ENCODE results near the gene TYSND1. TPM values are rescaled to one million over a fixed set of nuclear protein-coding genes. Genes with fewer than 3 reads are reported as not detected.

Gene TYSND1
- polyA plus RNA-seq, 2 of the 4 experiments (the other 2 are of a cell fraction): 10.9 to 20.7 TPM

DNA sequence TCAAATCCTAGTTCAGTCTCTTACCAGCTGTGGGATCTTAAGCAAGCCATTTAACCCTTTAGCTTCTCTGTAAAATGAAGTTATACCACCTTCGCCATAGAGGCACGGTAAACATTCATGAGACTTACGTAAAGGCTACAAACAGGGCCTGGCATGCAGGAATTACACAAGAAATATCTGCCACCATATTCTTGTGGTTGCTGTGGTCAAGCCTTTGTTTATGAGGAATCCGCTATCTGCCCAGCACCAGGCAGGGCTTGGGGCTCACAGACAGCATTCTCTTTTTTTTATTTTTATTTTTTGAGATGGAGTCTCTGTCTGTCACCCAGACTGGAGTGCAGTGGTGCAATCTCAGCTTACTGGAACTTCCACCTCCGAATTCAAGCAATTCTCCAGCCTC is 23.8 kb downstream of the TYSND1 start:
- POLR2A ChIA-PET: interaction anchor here (1.2 kb wide), 1 partner anchor 24 kb away, joined by 6 read pairs; the partner anchor contains the start of gene TYSND1
- WGBS (ENCODE audit: missing lambda C conversion rate): 97% methylated on average over 5 of the region's 5 CpGs
- ATAC-seq (no peak), FAIRE-seq (no peak), DNase-seq (ENCODE audit: low read depth in 1 of 2, low spot score in 1 of 2) (no peak)
- no peak overlapping the region for H3K4me2 ChIP-seq
- no peak overlapping the region for H3K27ac ChIP-seq
- H3K4me3 ChIP-seq: no peak overlapping the region
- TF ChIP-seq ZNF302 (CRISPR knock-in tag; IDR thresholded peaks at IDR 0.05): no peak
- no peak for TF ChIP-seq POLR2AphosphoS2 (conservative IDR thresholded peaks at IDR 0.05; ENCODE audit: low read length)
- TF ChIP-seq CBX8 (IDR thresholded peaks at IDR 0.05): no peak
- TF ChIP-seq RAD21 (conservative IDR thresholded peaks at IDR 0.05 in 1 of 2, IDR thresholded peaks at IDR 0.05 in 1 of 2): no peak
- no peak for TF ChIP-seq RFX5 (IDR thresholded peaks at IDR 0.05)
- TF ChIP-seq, protein P1, sequence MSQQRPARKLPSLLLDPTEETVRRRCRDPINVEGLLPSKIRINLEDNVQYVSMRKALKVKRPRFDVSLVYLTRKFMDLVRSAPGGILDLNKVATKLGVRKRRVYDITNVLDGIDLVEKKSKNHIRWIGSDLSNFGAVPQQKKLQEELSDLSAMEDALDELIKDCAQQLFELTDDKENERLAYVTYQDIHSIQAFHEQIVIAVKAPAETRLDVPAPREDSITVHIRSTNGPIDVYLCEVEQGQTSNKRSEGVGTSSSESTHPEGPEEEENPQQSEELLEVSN (IDR thresholded peaks at IDR 0.05; ENCODE audit: borderline replicate concordance, low read depth): no peak
- TF ChIP-seq ZFP36 (IDR thresholded peaks at IDR 0.05; ENCODE audit: borderline replicate concordance, partially characterized antibody): no peak
- no peak for TF ChIP-seq JUNB (IDR thresholded peaks at IDR 0.05)
- CTCF ChIA-PET: interaction anchor here (1.3 to 14.0 kb wide), 5 partner anchors 8 to 164 kb away, joined by 4 to 244 read pairs (median 5); partner anchors contain the start of genes AIFM2 and TYSND1
- no peaks in the 10 kb centered on the region; the same call in 2 of the 3 replicates for H3K4me1 ChIP-seq
- no peaks in the 10 kb centered on the region for H3K9me3 ChIP-seq

DNA sequence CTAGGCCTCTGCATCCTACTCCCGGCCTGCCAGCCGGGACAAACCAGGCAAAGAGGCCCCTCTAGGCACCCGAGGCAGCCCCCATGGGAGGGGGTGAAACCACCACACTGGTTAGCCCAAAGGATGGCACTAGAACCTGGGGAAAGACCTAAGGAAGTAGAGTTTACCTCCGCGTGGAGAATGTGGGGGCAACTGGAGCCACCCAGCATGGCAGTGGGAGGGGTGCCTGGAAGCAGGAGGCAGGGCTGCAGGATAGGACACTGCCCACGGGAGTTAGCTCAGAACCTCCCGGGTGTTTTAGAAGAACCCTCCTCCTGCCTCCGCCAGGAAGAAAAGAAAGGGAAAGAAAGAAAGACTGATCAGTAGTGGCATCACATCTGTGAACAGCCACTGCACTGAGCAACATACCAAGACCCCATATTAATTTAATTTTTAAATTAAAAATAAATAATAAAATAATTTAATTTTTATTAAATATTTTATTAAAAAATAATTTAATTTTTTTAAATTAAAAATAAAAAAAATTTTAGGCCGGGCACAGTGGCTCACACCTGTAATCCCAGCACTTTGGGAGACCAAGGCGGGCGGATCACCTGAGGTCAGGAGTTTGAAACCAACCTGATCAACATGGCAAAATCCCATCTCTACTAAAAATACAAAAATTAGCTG is 25.1 kb downstream of the TYSND1 start:
- Histone ChIP-seq H3K27ac (no peak overlapping the region), H3K4me2 (no peak overlapping the region), H3K4me1 (no peaks in the 10 kb centered on the region; the same call in 2 of the 3 replicates), H3K9me3 (no peaks in the 10 kb centered on the region), H3K4me3 (no peak overlapping the region)
- CTCF ChIA-PET: interaction anchor here (12.1 to 14.0 kb wide), 2 partner anchors 20 kb away, joined by 228 to 244 read pairs; partner anchors contain the start of gene TYSND1
- FAIRE-seq: no peak
- TF ChIP-seq, protein P2, sequence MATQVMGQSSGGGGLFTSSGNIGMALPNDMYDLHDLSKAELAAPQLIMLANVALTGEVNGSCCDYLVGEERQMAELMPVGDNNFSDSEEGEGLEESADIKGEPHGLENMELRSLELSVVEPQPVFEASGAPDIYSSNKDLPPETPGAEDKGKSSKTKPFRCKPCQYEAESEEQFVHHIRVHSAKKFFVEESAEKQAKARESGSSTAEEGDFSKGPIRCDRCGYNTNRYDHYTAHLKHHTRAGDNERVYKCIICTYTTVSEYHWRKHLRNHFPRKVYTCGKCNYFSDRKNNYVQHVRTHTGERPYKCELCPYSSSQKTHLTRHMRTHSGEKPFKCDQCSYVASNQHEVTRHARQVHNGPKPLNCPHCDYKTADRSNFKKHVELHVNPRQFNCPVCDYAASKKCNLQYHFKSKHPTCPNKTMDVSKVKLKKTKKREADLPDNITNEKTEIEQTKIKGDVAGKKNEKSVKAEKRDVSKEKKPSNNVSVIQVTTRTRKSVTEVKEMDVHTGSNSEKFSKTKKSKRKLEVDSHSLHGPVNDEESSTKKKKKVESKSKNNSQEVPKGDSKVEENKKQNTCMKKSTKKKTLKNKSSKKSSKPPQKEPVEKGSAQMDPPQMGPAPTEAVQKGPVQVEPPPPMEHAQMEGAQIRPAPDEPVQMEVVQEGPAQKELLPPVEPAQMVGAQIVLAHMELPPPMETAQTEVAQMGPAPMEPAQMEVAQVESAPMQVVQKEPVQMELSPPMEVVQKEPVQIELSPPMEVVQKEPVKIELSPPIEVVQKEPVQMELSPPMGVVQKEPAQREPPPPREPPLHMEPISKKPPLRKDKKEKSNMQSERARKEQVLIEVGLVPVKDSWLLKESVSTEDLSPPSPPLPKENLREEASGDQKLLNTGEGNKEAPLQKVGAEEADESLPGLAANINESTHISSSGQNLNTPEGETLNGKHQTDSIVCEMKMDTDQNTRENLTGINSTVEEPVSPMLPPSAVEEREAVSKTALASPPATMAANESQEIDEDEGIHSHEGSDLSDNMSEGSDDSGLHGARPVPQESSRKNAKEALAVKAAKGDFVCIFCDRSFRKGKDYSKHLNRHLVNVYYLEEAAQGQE (IDR thresholded peaks at IDR 0.05): no peak
- TF ChIP-seq, protein P3, sequence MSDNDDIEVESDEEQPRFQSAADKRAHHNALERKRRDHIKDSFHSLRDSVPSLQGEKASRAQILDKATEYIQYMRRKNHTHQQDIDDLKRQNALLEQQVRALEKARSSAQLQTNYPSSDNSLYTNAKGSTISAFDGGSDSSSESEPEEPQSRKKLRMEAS (IDR thresholded peaks at IDR 0.05): no peak
- TF ChIP-seq BHLHE40 (IDR thresholded peaks at IDR 0.05; ENCODE audit: low read depth, low read length): no peak
- TF ChIP-seq CHD2 (IDR thresholded peaks at IDR 0.05; ENCODE audit: low read length, partially characterized antibody): no peak
- no peak for TF ChIP-seq CHD4 (IDR thresholded peaks at IDR 0.05; ENCODE audit: borderline replicate concordance)
- POLR2A ChIA-PET: no interaction called here
- no peak for DNase-seq (ENCODE audit: low read depth in 1 of 2, low spot score in 1 of 2)
- no peak for ATAC-seq
- 90% methylated on average over 11 of the region's 11 CpGs for WGBS (ENCODE audit: missing lambda C conversion rate)

DNA sequence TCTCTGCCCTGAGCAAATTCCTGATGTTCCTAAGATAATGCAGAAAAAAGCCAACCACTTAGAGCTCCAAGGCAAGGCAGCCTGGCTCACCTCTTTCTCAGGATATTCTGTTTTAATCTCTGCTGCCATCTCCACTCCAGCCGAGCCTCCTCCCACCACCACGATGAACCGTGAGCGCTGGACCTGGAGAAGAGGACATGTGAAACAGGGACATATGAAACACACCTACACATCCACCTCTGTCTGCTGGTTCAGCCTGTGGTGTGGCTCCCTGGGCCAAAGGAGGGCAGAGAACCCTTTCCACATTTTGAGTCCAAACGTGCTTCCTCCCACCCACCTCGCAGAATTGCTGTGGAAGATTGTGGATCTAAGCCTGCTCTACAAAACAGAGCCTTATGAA is 26.1 kb downstream of the TYSND1 start:
- Histone ChIP-seq H3K9me3 (no peaks in the 10 kb centered on the region), H3K4me2 (no peak overlapping the region), H3K27ac (no peak overlapping the region), H3K4me1 (no peaks in the 10 kb centered on the region; the same call in 2 of the 3 replicates), H3K4me3 (no peak overlapping the region)
- FAIRE-seq (no peak), ATAC-seq (no peak), DNase-seq (ENCODE audit: low read depth in 1 of 2, low spot score in 1 of 2) (no peak)
- POLR2A ChIA-PET: no interaction called here
- CTCF ChIA-PET: interaction anchor here (2.8 to 14.0 kb wide), 3 partner anchors 10 to 21 kb away, joined by 8 to 244 read pairs (median 228); partner anchors contain the start of gene TYSND1
- WGBS (ENCODE audit: missing lambda C conversion rate): 94% methylated on average over 6 of the region's 6 CpGs
- TF ChIP-seq, protein P4, sequence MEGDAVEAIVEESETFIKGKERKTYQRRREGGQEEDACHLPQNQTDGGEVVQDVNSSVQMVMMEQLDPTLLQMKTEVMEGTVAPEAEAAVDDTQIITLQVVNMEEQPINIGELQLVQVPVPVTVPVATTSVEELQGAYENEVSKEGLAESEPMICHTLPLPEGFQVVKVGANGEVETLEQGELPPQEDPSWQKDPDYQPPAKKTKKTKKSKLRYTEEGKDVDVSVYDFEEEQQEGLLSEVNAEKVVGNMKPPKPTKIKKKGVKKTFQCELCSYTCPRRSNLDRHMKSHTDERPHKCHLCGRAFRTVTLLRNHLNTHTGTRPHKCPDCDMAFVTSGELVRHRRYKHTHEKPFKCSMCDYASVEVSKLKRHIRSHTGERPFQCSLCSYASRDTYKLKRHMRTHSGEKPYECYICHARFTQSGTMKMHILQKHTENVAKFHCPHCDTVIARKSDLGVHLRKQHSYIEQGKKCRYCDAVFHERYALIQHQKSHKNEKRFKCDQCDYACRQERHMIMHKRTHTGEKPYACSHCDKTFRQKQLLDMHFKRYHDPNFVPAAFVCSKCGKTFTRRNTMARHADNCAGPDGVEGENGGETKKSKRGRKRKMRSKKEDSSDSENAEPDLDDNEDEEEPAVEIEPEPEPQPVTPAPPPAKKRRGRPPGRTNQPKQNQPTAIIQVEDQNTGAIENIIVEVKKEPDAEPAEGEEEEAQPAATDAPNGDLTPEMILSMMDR (IDR thresholded peaks at IDR 0.05): no peak
- TF ChIP-seq, protein P5, sequence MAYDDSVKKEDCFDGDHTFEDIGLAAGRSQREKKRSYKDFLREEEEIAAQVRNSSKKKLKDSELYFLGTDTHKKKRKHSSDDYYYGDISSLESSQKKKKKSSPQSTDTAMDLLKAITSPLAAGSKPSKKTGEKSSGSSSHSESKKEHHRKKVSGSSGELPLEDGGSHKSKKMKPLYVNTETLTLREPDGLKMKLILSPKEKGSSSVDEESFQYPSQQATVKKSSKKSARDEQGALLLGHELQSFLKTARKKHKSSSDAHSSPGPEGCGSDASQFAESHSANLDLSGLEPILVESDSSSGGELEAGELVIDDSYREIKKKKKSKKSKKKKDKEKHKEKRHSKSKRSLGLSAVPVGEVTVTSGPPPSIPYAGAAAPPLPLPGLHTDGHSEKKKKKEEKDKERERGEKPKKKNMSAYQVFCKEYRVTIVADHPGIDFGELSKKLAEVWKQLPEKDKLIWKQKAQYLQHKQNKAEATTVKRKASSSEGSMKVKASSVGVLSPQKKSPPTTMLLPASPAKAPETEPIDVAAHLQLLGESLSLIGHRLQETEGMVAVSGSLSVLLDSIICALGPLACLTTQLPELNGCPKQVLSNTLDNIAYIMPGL (CRISPR knock-in tag; IDR thresholded peaks at IDR 0.05; ENCODE audit: borderline replicate concordance): no peak
- no peak for TF ChIP-seq HOXB13 (CRISPR knock-in tag; IDR thresholded peaks at IDR 0.05; ENCODE audit: low read depth)
- no peak for TF ChIP-seq GATA3 (IDR thresholded peaks at IDR 0.05; ENCODE audit: borderline replicate concordance)
- TF ChIP-seq SREBF2 (IDR thresholded peaks at IDR 0.05): no peak
- no peak for TF ChIP-seq HOXA7 (CRISPR knock-in tag; IDR thresholded peaks at IDR 0.05)
- no peak for TF ChIP-seq ZC3H11A (IDR thresholded peaks at IDR 0.05)
- no peak for TF ChIP-seq MAZ (IDR thresholded peaks at IDR 0.05; ENCODE audit: borderline replicate concordance, low read depth, low read length)
- TF ChIP-seq MYC (IDR thresholded peaks at IDR 0.05; ENCODE audit: borderline replicate concordance, low read length): no peak
- no peak for TF ChIP-seq NFE2L2 (conservative IDR thresholded peaks at IDR 0.05; ENCODE audit: low read length)
- TF ChIP-seq, protein P6, sequence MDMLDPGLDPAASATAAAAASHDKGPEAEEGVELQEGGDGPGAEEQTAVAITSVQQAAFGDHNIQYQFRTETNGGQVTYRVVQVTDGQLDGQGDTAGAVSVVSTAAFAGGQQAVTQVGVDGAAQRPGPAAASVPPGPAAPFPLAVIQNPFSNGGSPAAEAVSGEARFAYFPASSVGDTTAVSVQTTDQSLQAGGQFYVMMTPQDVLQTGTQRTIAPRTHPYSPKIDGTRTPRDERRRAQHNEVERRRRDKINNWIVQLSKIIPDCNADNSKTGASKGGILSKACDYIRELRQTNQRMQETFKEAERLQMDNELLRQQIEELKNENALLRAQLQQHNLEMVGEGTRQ (IDR thresholded peaks at IDR 0.05): no peak
- no peak for TF ChIP-seq RAD21 (conservative IDR thresholded peaks at IDR 0.05 in 1 of 2, IDR thresholded peaks at IDR 0.05 in 1 of 2)

Measured in A549 (cell line).